HepG2 (cell line): ENCODE results near the gene AMBRA1. TPM values are rescaled to one million over a fixed set of nuclear protein-coding genes. Genes with fewer than 3 reads are reported as not detected.

Experiments used
- ATRX ChIP-seq: sonication (generic); formaldehyde crosslinking; IDR thresholded peaks from 2 replicates; pipeline ENCODE4 v1.4.0; 2020; ENCODE audit warnings: missing genetic modification reagents, borderline replicate concordance
- GPN1 ChIP-seq: sonication (generic); formaldehyde crosslinking; IDR thresholded peaks from 2 replicates; pipeline ENCODE4 v1.5.1; 2020; ENCODE audit warnings: missing genetic modification reagents, borderline replicate concordance
- KDM6A ChIP-seq: IDR thresholded peaks from 2 replicates; pipeline ENCODE4 v1.6.1; 2016; ENCODE audit warnings: low read depth
- NR2C2 ChIP-seq: sonication (generic); formaldehyde crosslinking; IDR thresholded peaks from 2 replicates; pipeline ENCODE4 v1.4.0; 2020; ENCODE audit warnings: missing genetic modification reagents, mild to moderate bottlenecking, moderate library complexity, borderline replicate concordance
- SOX5 ChIP-seq: IDR thresholded peaks from 2 replicates; pipeline ENCODE4 v1.6.1; 2016; ENCODE audit warnings: borderline replicate concordance
- TP53 ChIP-seq: sonication (generic); formaldehyde crosslinking; conservative IDR thresholded peaks from 2 replicates; pipeline ENCODE4 v1.4.0; 2020; ENCODE audit warnings: missing genetic modification reagents
- polyA plus RNA-seq, 8 experiments: library from polyadenylated mRNA; depleted of rRNA in 3 of 8; stranded (reverse) in 7 of 8; unstranded in 1 of 8; fragments of >200 nt; fragmentation: Illumina TruSeq in 4 of 8; extraction: Trizol in 4 of 8; gene quantifications; 2 replicates each; pipeline versions ENCODE4 v1.2.1 to v1.2.3, GENCODE V29; 2011 to 2016; ENCODE audit warnings: low read depth in 4 of 8, missing spikeins in 1 of 8, mixed read lengths in 1 of 8; ENCODE audit not compliant: insufficient read depth in 1 of 8
- total RNA-seq, 5 experiments: library from RNA; depleted of rRNA; stranded (reverse); fragments of >200 nt; fragmentation: Illumina TruSeq; extraction: Trizol; gene quantifications; 2 replicates each; pipeline ENCODE4 v1.2.3, GENCODE V29; 2016; ENCODE audit warnings: low read depth in 1 of 5
- TF ChIP-seq, protein P1 (sequence below): sonication (generic); formaldehyde crosslinking; IDR thresholded peaks from 2 replicates; pipeline ENCODE4 v1.4.0; 2020; ENCODE audit warnings: mild to moderate bottlenecking, missing genetic modification reagents
- TF ChIP-seq, protein P2 (sequence below): sonication (generic); formaldehyde crosslinking; IDR thresholded peaks from 2 replicates; pipeline ENCODE4 v1.4.0; 2020; ENCODE audit warnings: mild to moderate bottlenecking, low read depth, missing genetic modification reagents

Gene AMBRA1
- total and polyA plus RNA-seq, 2 of the 13 experiments (the other 11 are each of a cell fraction or from before 2014, with no cell fraction given): 15.7 to 26.0 TPM

DNA sequence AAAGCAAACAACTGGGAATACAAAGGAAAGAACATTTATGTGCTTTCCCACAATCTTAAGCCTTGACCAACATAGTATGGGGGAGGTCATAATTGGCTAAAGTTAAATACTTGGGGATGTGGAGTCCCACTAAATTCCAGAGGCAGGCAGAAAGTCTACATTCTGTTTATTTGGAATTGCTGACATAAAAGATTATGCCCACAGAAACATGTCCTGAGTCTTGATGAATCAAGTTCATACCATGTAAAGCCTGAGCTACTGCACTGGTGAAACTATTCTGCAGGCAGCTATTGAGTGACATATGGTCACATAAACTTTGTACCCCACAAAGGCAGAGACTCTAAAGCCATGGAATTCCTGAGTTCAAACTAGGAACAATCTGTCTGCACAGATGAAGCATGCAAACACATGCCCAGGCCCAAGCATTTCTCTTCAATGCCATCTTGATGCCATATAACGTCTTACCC is 132.3 kb downstream of the AMBRA1 start (continued):
- no peak for TF ChIP-seq TP53
- TF ChIP-seq, protein P1, sequence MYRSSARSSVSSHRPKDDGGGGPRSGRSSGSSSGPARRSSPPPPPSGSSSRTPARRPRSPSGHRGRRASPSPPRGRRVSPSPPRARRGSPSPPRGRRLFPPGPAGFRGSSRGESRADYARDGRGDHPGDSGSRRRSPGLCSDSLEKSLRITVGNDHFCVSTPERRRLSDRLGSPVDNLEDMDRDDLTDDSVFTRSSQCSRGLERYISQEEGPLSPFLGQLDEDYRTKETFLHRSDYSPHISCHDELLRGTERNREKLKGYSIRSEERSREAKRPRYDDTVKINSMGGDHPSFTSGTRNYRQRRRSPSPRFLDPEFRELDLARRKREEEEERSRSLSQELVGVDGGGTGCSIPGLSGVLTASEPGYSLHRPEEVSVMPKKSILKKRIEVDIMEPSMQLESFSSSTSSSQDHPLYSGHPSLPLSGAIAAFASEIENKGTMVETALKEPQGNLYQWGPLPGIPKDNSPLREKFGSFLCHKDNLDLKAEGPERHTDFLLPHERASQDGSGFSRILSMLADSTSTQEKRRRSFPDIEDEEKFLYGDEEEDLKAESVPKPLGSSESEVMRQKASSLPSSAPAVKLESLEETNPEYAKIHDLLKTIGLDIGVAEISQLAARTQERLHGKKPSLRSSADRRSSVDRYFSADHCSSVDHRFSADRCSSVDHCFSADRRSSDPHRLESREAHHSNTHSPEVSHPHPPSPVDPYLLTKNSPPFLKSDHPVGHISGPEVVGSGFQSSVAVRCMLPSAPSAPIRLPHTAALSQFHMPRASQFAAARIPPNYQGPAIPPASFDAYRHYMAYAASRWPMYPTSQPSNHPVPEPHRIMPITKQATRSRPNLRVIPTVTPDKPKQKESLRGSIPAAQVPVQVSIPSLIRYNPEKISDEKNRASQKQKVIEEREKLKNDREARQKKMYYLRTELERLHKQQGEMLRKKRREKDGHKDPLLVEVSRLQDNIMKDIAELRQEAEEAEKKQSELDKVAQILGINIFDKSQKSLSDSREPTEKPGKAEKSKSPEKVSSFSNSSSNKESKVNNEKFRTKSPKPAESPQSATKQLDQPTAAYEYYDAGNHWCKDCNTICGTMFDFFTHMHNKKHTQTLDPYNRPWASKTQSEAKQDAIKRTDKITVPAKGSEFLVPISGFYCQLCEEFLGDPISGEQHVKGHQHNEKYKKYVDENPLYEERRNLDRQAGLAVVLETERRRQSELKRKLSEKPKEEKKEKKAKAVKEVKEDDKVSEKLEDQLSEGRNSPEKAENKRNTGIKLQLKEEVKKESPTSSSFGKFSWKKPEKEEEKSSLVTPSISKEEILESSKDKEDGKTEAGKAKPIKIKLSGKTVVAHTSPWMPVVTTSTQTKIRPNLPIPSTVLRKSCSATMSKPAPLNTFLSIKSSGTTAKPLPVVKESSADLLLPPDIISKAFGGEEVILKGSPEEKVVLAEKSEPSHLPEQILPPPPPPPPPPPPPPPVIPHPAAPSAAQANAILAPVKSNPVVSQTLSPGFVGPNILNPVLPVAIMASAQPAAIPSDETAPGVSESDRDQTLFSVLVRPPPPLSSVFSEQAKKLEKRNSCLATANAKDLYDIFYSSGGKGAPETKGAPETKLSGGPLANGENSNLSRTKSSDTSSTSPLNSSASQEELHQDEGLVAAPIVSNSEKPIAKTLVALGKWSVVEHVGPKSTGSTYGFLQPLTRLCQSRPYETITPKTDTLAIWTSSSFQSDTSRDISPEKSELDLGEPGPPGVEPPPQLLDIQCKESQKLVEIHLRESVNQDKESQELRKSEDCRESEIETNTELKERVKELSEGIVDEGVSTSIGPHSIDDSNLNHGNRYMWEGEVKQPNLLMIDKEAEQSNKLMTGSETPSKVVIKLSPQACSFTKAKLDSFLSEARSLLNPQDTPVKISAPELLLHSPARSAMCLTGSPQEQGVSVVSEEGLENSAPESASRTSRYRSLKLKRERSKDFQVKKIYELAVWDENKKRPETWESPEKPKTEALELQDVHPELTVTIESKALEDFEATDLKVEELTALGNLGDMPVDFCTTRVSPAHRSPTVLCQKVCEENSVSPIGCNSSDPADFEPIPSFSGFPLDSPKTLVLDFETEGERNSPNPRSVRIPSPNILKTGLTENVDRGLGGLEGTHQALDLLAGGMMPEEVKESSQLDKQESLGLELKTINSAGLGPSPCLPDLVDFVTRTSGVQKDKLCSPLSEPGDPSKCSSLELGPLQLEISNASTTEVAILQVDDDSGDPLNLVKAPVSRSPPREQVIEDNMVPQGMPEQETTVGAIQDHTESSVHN (CRISPR knock-in tag): no peak
- TF ChIP-seq SOX5 (CRISPR knock-in tag): 0 out of 2 replicates have a peak, but pooled peaks have one; percentile 24
- no peak for TF ChIP-seq ATRX
- TF ChIP-seq NR2C2 (CRISPR knock-in tag): no peak
- TF ChIP-seq, protein P2, sequence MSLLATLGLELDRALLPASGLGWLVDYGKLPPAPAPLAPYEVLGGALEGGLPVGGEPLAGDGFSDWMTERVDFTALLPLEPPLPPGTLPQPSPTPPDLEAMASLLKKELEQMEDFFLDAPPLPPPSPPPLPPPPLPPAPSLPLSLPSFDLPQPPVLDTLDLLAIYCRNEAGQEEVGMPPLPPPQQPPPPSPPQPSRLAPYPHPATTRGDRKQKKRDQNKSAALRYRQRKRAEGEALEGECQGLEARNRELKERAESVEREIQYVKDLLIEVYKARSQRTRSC: no peak
- no peak for TF ChIP-seq KDM6A
- TF ChIP-seq GPN1 (CRISPR knock-in tag): no peak
